Fibroblast of peridontal ligament (primary cell): ENCODE results near the gene RAB3C.
A peak's percentile ranks its signal among the peaks of the same experiment; 100 is the strongest.
"Not testable (repeated sequence)": the region's sequence is repeated elsewhere in the genome, so short reads cannot be mapped to it uniquely, and the experiment has no call there.

Experiments used
- DNase-seq: peaks from one replicate; pipeline ENCODE4 v3.0.0-alpha.2; 2010; ENCODE audit errors: extremely low read depth

The RAB3C gene

GRCh38 chr5:58582803-58583491, at the start of gene RAB3C:
Gene RAB3C (plus strand): TSS chr5:58583075. CDS start chr5:58583209, 134 bp downstream.
- DNase-seq: peak; percentile 85

GRCh38 chr5:58541935-58542334, 40.9 kb upstream of the RAB3C start:
- not testable (repeated sequence) for DNase-seq

- DNase-seq: no peak
Measured at GRCh38 chr5:58542709-58543108, 40.2 kb upstream of the RAB3C start.

GRCh38 chr5:58543723-58544122, 39.2 kb upstream of the RAB3C start:
- no peak for DNase-seq

GRCh38 chr5:58544195-58544594, 38.7 kb upstream of the RAB3C start:
- DNase-seq: no peak

GRCh38 chr5:58544926-58545325, 37.9 kb upstream of the RAB3C start:
- no peak for DNase-seq

- no peak for DNase-seq
Measured at GRCh38 chr5:58545912-58546311, 37.0 kb upstream of the RAB3C start.

- no peak for DNase-seq
Measured at GRCh38 chr5:58548068-58548467, 34.8 kb upstream of the RAB3C start.

GRCh38 chr5:58551492-58551891, 31.4 kb upstream of the RAB3C start:
- no peak for DNase-seq

- DNase-seq: not testable (repeated sequence)
Measured at GRCh38 chr5:58557665-58558338, 25.1 kb upstream of the RAB3C start.

- DNase-seq: not testable (repeated sequence)
Measured at GRCh38 chr5:58563016-58563700, 19.7 kb upstream of the RAB3C start.

- not testable (repeated sequence) for DNase-seq
Measured at GRCh38 chr5:58564043-58564832, 18.6 kb upstream of the RAB3C start.

- DNase-seq: no peak
Measured at GRCh38 chr5:58565033-58565432, 17.8 kb upstream of the RAB3C start.

- DNase-seq: no peak
Measured at GRCh38 chr5:58571501-58571900, 11.4 kb upstream of the RAB3C start.

GRCh38 chr5:58572973-58573372, 9.9 kb upstream of the RAB3C start:
- not testable (repeated sequence) for DNase-seq

GRCh38 chr5:58579781-58580180, 3.1 kb upstream of the RAB3C start:
- no peak for DNase-seq

GRCh38 chr5:58582019-58582802, 664 bp upstream of the RAB3C start:
- DNase-seq: peak; percentile 0

- no peak for DNase-seq
Measured at GRCh38 chr5:58595952-58596351, 13.1 kb downstream of the RAB3C start.

GRCh38 chr5:58598440-58598839, 15.6 kb downstream of the RAB3C start:
- no peak for DNase-seq

GRCh38 chr5:58599217-58599616, 16.3 kb downstream of the RAB3C start:
- no peak for DNase-seq

- DNase-seq: not testable (repeated sequence)
Measured at GRCh38 chr5:58600613-58601012, 17.7 kb downstream of the RAB3C start.
